GM18951 (cell line): Measurements from ENCODE around the gene BCAS4.

Source experiments
- POLR2A ChIP-seq: IDR thresholded peaks from 4 replicates; pipeline ENCODE4 v1.6.1; 2011; ENCODE audit warnings: mild to moderate bottlenecking; ENCODE audit not compliant: insufficient read length, insufficient read depth; ENCODE audit errors: extremely low read depth
- in situ Hi-C: fragments of 300-500 bp; cut with MboI; formaldehyde crosslinking; loops from one replicate; pipeline ENCODE4 v1.12.0; 2022; ENCODE audit warnings: low sequenced_read_pairs, mixed read lengths, inconsistent platforms; ENCODE audit not compliant: unreplicated experiment

The BCAS4 gene

DNA sequence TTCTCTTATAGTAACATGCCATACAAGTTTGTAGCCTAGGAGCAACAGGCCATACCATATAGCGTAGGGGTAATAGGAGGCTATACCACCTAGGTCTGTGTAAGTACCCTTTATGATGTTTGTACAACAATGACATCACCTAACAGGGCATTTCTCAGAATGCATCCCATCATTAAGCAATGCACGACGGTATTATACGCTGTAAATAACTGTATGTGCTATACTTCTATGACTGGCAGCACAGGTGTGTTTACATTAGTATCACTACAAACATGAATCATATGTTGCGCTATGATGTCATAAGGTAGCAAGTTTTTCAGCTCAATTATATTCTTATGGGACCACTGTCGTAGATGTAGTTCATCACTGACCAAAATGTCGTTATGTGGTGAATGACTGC, 105.4 kb downstream of the BCAS4 start:
- TF ChIP-seq POLR2A, result no peak
- in situ Hi-C loops, result no loop called here

DNA sequence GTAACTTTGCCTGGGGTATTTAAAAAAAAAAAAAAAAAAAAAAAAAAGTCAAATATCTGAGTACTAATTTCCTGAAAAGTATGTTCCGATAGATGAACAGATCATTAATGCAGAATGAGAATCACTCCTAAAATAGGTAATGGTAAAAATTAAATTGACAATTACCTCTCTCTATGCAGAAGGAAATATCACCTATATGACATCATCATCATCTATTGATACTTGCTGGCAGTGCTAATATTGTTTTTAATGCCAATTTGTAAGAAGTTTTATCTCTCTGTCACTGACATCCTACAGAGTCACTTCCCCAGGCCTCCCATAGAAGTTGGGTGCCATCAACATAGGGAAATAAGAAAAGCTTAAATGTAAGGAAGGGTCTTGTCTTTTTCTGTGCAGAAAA, 106.4 kb downstream of the BCAS4 start:
- in situ Hi-C loops, result no loop called here

DNA sequence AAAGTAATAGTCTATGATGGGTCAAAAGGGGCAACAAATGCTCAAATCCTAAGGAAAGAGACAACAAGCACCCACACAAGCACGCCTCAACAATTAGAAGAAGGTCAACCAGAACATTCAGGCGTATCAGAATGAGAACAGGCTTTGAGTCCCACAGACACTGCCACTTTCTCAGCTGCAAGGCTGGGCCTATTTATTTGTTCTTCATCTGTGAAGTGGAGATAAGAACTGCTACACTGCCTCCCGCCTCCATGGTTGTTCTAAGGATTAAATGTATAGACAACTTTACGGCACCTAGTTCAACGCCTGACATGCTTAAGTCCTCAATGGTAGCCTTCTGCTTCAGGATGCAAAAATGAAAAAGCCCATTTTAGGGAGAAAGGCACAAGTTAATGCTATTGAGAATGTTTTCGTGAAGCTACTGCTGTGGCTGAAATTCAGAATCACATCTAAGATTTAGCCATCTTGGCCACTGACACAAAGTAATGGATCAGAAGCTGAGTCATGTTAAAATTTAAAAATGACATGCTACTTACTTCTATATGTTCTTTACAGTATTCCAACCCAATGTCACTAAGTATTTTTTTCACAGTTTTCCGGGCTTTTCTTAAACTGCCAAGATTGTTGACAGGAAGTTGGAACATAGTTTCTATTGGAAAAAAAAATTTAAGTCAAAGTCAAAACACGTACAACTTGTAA, 108.6 kb downstream of the BCAS4 start:
- in situ Hi-C loops, result no loop called here
- no peak for TF ChIP-seq POLR2A

More for the DNA sequence above, 106.4 kb downstream of the BCAS4 start:
- no peak for TF ChIP-seq POLR2A

DNA sequence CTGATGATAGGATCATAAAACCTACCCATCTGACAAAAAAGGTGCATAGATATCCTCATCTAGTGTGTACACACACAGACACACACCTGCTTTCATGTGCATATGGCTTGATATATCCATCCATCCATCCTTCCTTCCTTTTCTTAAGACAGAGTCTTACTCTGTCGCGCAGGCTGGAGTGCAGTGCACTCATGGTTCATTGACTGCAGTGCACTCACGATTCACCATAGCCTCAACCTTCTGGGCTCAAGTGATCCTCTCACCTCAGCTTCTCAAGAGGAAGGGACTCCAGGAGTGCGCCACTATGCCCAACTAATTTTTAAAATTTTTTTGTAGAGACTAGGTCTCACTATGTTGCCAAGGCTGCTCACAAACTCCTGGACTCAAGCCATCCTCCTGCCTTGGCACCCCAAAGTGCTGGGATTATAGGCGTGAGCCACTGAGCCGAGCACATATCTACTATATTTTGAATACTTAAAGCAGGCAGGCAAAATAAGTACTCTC, 109.3 kb downstream of the BCAS4 start:
- in situ Hi-C loops, result no loop called here
- TF ChIP-seq POLR2A, result no peak

DNA sequence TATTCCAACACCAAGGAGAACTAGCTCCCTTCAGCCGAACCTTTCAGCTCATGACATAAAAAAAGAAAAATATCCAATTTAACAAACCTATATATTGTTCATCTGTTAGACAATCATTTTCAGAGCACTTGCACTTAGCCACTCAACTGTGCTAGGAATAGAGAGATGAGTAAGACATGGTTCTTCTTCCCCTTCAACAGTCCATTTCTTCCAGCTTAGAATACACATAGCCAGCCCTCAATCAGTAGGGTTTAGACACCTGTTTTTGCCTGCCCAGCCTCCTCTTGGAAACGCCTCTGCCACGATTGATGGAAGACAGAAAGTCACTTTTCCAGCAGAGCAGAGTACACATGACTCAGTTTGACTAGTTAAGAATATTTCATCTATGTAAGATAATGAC, 114.6 kb downstream of the BCAS4 start:
- no peak for TF ChIP-seq POLR2A
- in situ Hi-C loops, result no loop called here

DNA sequence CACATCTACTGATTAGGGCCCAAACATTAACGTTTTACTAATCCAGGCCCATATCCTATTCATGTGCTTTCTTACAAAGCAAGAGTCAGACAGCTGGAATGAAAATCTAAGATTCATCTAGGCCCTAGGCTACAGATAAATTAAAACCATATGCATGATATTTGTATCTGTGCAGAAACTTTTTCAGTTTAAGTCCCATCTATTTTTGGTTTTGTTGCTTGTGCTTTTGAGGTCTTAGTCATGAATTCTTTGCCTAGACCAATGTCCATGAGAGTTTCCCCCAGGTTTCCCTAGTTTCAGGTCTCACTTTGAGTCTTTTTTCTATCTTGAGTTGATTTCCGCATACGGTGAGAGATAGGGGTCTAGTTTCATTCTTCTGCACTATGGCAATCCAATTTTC, 116.2 kb downstream of the BCAS4 start:
- no peak for TF ChIP-seq POLR2A
- in situ Hi-C loops, result no loop called here

DNA sequence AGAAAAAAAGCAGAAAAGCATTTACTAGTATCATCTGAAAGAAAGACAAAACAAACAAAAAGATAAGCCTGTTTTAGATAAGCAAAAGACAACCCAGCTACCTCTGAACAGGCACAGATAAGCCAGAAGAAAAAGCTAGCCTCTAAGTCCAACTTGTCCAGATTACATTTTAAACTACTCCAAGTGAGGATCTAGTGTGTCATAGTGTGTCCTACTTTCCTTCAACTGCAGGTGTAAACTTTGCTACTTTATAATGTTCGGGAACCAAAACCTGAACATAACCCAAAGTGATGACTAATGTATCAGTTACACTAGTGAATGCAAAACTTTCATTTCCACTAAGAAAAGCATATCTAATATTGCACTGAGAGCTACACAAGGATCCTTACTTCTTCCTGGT, 116.9 kb downstream of the BCAS4 start:
- in situ Hi-C loops, result no loop called here
- TF ChIP-seq POLR2A, result no peak

DNA sequence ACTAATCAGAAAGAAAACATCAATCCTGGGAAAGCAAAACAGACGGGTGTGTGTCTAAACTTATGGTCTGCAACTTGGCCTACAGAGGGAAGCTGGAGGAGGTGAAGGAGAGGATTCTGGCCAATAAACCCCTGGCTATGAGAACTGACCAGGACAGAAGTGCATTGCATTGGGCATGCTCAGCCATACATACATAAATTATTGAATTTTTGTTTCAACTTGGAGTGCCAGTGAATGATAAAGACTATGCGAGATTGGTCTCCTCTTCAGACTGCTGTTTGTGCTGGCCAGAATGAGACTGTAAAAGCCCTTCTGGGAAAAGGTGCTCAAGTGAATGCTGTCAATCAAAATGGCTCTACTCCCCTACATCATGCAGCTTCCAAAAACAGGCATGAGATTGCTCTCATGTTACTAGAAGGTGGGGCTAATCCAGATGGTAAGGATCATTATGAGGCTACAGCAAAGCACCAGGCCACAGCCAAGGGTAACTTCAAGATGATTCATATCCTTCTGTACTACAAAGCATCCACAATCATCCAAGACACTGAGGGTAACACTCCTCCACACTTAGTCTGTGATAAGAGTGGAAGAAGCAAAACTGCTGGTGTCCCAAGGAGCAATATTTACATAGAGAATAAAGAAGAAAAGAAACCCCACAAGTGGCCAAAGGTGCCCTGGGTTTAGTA, 119.0 kb downstream of the BCAS4 start:
- in situ Hi-C loops, result no loop called here
- TF ChIP-seq POLR2A, result no peak

DNA sequence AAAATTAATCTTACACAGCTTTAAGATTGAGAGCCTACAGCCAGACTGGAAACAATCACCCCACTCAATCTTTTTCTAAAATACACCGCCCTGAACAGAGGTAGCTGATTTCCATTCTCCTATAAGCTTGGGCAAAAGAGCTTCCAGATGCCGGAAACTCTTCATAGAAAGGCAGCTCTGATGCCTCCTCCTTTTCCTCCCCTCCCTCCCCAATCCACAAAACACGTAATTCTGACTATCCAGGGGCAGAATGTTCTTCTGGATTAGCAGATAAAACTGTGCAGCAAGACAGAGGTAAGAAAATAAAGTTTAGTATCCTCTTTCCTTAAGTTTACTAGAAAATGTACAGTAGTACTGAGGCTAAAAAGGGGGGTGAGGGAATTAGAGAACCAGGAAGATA, 120.6 kb downstream of the BCAS4 start:
- no peak for TF ChIP-seq POLR2A
- in situ Hi-C loops, result no loop called here

DNA sequence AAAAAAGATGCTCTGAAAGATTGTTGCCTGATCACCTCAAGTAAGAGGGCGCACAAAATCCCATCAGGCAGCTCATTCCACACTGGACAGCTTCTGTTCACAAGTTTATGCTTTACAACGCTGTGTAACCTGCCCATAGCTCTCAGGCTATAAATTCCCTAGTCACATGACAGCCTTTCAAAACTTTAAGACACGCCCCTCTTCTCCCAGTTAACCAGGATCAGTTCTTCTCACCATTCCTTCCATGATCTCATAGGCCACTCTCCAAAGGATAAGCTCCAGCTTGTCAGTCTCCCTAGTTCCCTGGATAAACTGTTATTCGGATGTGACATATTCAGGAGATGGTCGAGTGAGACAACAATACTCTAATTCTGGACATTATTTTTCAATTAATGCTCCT, 121.4 kb downstream of the BCAS4 start:
- in situ Hi-C loops, result no loop called here
- TF ChIP-seq POLR2A, result no peak

DNA sequence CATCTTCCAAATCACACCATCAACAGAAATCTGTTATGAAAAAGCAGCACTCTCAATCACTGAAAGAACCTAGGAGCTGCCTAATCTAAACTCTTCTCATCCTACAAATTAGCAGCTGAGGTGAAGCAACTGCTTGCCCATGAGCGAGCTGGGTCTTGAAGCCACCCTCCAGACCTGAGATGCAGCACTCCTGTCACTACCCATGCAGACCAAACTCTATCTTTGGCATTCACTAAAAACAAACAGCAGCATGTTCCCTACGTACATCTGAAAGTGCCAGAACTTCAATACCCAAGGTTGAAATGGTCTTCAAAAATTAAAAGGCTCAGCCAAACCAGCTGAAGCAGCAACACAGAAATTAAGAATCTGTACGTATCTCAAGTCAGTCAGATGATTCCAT, 122.1 kb downstream of the BCAS4 start:
- in situ Hi-C loops, result no loop called here
- no peak for TF ChIP-seq POLR2A

DNA sequence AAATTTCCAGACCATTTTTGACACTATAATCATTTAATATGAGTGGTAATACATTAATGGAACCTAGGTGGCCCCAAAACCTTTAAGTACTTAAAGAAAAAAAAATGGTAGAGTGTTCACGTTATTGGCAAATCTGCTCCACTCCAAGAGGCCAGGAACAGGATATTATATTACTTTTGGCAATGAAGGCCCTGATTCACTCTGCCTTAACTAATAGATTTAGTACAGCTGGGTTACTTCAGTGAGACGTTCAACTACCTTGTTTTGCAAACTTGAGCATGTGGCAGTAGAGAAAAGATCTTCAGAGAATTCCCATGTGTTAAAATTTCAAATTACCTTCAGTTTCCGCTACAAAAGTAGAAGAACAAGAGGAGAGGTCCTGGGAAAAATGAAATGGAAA, 123.5 kb downstream of the BCAS4 start:
- in situ Hi-C loops, result no loop called here

DNA sequence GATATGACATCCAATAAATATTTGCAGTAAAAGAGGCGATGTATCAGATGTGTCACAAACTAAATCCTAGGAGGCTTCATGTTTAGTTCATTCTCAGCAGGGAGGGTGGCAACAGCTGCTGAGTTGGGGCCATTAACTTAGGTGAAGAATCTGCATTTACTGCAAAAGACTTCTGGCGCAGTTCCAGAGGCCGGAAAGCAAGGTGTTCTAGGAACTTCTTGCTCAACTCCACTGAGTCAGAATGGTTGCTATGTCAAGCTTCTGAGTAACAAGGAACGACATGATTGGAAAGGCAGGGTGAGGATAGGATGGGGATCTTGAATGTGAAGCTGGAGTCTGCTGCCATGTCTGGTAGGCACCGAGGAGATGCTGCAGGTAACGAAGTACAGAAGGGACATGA, 124.7 kb downstream of the BCAS4 start:
- in situ Hi-C loops, result no loop called here
- TF ChIP-seq POLR2A, result no peak

More for the DNA sequence above, 123.5 kb downstream of the BCAS4 start:
- no peak for TF ChIP-seq POLR2A

DNA sequence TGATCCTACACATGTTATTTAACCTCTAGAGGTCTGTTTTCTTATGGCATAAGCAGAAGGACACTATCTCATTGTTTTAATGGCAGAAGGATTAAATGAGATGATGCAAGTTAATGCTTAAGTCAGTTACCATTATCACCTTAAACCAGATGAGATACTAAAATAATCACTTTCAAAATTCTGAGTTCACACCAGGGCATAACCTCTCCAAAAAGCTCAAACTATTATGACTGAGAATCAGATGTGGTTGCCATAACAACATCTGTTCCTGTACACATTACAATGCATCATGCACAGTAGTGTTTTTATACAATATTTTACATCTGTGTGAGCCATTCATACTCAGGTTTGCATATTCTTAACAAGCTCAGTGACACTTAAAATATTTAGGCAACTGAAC, 126.1 kb downstream of the BCAS4 start:
- in situ Hi-C loops, result loop anchor here (10.0 kb wide), 1 partner anchor 106 kb away; no protein-coding TSS in a partner anchor
- TF ChIP-seq POLR2A, result no peak
